K562 (cell line): ENCODE results near the gene ANXA2. TPM values are rescaled to one million over a fixed set of nuclear protein-coding genes. Genes with fewer than 3 reads are reported as not detected.
A peak's percentile ranks its signal among the peaks of the same experiment; 100 is the strongest.

ENCODE experiments used
- ATAC-seq: fragments of 200-7000 bp; cut with Tn5 transposase; 3 replicates; pipeline ENCODE4 v1.9.1; 2020; ENCODE audit warnings: moderate library complexity
- BruUV-seq: library from RNA; stranded (reverse); fragments of 400-500 nt; replicated peaks from 2 replicates; lab custom pipeline; 2021; lab: Mats Ljungman, UMichigan
- CTCF ChIA-PET: fragments of 300-600 bp; formaldehyde crosslinking; extraction: SDS; loops from one replicate; lab custom pipeline; 2021; ENCODE audit warnings: low intra/inter-chr PET ratio; lab: Yijun Ruan, JAX
- POLR2A ChIA-PET: fragments of 300-600, 350-650 bp; sonication (Branson Sonifier 250); formaldehyde crosslinking; extraction: SDS; loops from one replicate; lab custom pipeline; 2021; ENCODE audit warnings: antibody characterized with exemption, inconsistent platforms; lab: Yijun Ruan, JAX
- DNase-seq, 4 experiments: peaks; one replicate each; pipeline versions ENCODE4 v3.0.0 to v3.0.0-alpha.2; 2011 to 2018; ENCODE audit warnings: low spot score in 3 of 4, mixed read lengths in 3 of 4; ENCODE audit errors: extremely low read depth in 1 of 4
- FAIRE-seq: peaks from 2 replicates; lab custom pipeline; 2011; peaks lifted over from hg19 to GRCh38; lab: Jason Lieb, UNC
- H2AFZ ChIP-seq: 2 replicates; pipeline ENCODE4 v1.6.0; 2011; ENCODE audit warnings: low read depth, low read length, control low read depth, inconsistent platforms
- H3K27ac ChIP-seq: fragments of 200-600 bp; 3 replicates; pipeline ENCODE4 v1.8.0; 2011; ENCODE audit warnings: low read depth, mild to moderate bottlenecking, control low read depth, inconsistent platforms, low read length, moderate library complexity, mixed read lengths; ENCODE audit errors: extremely low read depth
- H3K27me3 ChIP-seq, 2 experiments: fragments of 300-600 bp in 1 of 2; 2 replicates in 1 of 2; 3 replicates in 1 of 2; pipeline versions ENCODE4 v1.6.0 to v1.8.0; 2011; ENCODE audit warnings: inconsistent platforms in 2 of 2, low read length in 2 of 2, mild to moderate bottlenecking in 1 of 2, mixed read lengths in 1 of 2, moderate library complexity in 1 of 2; ENCODE audit not compliant: control insufficient read depth in 2 of 2, insufficient read depth in 2 of 2
- H3K36me3 ChIP-seq: fragments of 300-600 bp; 3 replicates; pipeline ENCODE4 v1.8.0; 2011; ENCODE audit warnings: mild to moderate bottlenecking, low read length, inconsistent platforms; ENCODE audit not compliant: control insufficient read depth, insufficient read depth
- H3K4me1 ChIP-seq, 2 experiments: fragments of 200-600 bp in 1 of 2; replicated peaks in 1 of 2; 2 replicates in 1 of 2; 3 replicates in 1 of 2; pipeline versions ENCODE4 v1.5.1 to v1.8.0; 2011; ENCODE audit warnings: inconsistent platforms in 2 of 2, low read length in 2 of 2, mild to moderate bottlenecking in 1 of 2, mixed read lengths in 1 of 2, moderate library complexity in 1 of 2; ENCODE audit not compliant: control insufficient read depth in 2 of 2, insufficient read depth in 2 of 2
- H3K4me2 ChIP-seq: 2 replicates; pipeline ENCODE4 v1.6.1; 2011; ENCODE audit warnings: low read length, control low read depth, inconsistent platforms, mixed read lengths; ENCODE audit not compliant: insufficient read depth
- H3K4me3 ChIP-seq: fragments of 200-600 bp; sonication (generic), shearing (Covaris generic); 2 replicates; pipeline ENCODE4 v1.5.1; 2016; ENCODE audit warnings: control low read depth, inconsistent platforms
- H3K79me2 ChIP-seq: fragments of 200-600 bp; 3 replicates; pipeline ENCODE4 v1.8.0; 2011; ENCODE audit warnings: low read length, inconsistent platforms; ENCODE audit not compliant: control insufficient read depth, insufficient read depth
- H3K9ac ChIP-seq, 2 experiments: 2 replicates each; pipeline versions ENCODE4 v1.6.0 to v1.6.1; 2011; ENCODE audit warnings: low read depth in 2 of 2, low read length in 2 of 2, control low read depth in 1 of 2, inconsistent platforms in 1 of 2, mild to moderate bottlenecking in 1 of 2, mixed read lengths in 1 of 2; ENCODE audit not compliant: insufficient read depth in 1 of 2
- H3K9me1 ChIP-seq: one replicate; pipeline ENCODE4 v1.6.0; 2011; ENCODE audit warnings: inconsistent platforms, mild to moderate bottlenecking, low read length, moderate library complexity; ENCODE audit not compliant: control insufficient read depth, insufficient read depth
- H3K9me3 ChIP-seq: replicated peaks from 2 replicates; pipeline ENCODE4 v1.5.1; 2011; ENCODE audit warnings: low read depth, low read length, inconsistent platforms; ENCODE audit not compliant: control insufficient read depth, insufficient read depth
- H4K20me1 ChIP-seq: replicated peaks from 2 replicates; pipeline ENCODE4 v1.6.1; 2011; ENCODE audit warnings: low read length, inconsistent platforms, mixed read lengths; ENCODE audit not compliant: control insufficient read depth, insufficient read depth
- ATF6 ChIP-seq: sonication (generic); formaldehyde crosslinking; IDR thresholded peaks from 2 replicates; pipeline ENCODE4 v1.4.0; 2020; ENCODE audit warnings: mild to moderate bottlenecking, missing genetic modification reagents
- BRF1 ChIP-seq: IDR thresholded peaks from 3 replicates; pipeline ENCODE4 v1.6.1; 2011; ENCODE audit warnings: borderline replicate concordance, mild to moderate bottlenecking; ENCODE audit not compliant: insufficient read length; ENCODE audit errors: extremely low read depth
- CBFA2T2 ChIP-seq: fragments of 450-650 bp; conservative IDR thresholded peaks from 2 replicates; pipeline ENCODE4 v1.6.1; 2017; ENCODE audit warnings: mild to moderate bottlenecking
- HNRNPL ChIP-seq: fragments of 200-400 bp; formaldehyde crosslinking; IDR thresholded peaks from 2 replicates; pipeline ENCODE4 v1.6.1; 2017; ENCODE audit warnings: low read depth, mild to moderate bottlenecking, low read length
- IRF9 ChIP-seq: fragments of 450-650 bp; IDR thresholded peaks from 2 replicates; pipeline ENCODE4 v1.6.1; 2016; ENCODE audit warnings: missing biosample characterization, missing genetic modification characterization
- KDM2B ChIP-seq: fragments of 250-450 bp; sonication (Bioruptor Pico); IDR thresholded peaks from 2 replicates; pipeline ENCODE4 v1.8.0; 2021; ENCODE audit warnings: mild to moderate bottlenecking, moderate library complexity
- MAFF ChIP-seq: IDR thresholded peaks from 2 replicates; pipeline ENCODE4 v1.6.1; 2012; ENCODE audit warnings: low read length, improper control_type of control experiment
- MIER1 ChIP-seq: fragments of 450-650 bp; IDR thresholded peaks from 2 replicates; pipeline ENCODE4 v1.6.1; 2016; ENCODE audit warnings: antibody characterized with exemption, mild to moderate bottlenecking, low read depth
- MYBL2 ChIP-seq, 2 experiments: fragments of 450-650 bp in 1 of 2; sonication (generic) in 1 of 2; formaldehyde crosslinking in 1 of 2; IDR thresholded peaks; 2 replicates each; pipeline versions ENCODE4 v1.6.1 to v1.8.1; 2017 to 2022; ENCODE audit warnings: borderline replicate concordance in 1 of 2, inconsistent platforms in 1 of 2, low read depth in 1 of 2, mild to moderate bottlenecking in 1 of 2, missing genetic modification reagents in 1 of 2, moderate library complexity in 1 of 2
- MYC ChIP-seq, 2 experiments: fragments of 250-450 bp in 1 of 2; sonication (Bioruptor Pico) in 1 of 2; IDR thresholded peaks; 2 replicates each; pipeline versions ENCODE4 v1.5.1 to v1.6.1; 2012 to 2021; ENCODE audit warnings: low read depth in 2 of 2, borderline replicate concordance in 1 of 2, improper control_type of control experiment in 1 of 2, low read length in 1 of 2, mild to moderate bottlenecking in 1 of 2, moderate library complexity in 1 of 2
- POLR3A ChIP-seq: IDR thresholded peaks from 2 replicates; pipeline ENCODE4 v1.6.1; 2011; ENCODE audit warnings: borderline replicate concordance, mild to moderate bottlenecking, moderate library complexity; ENCODE audit not compliant: insufficient read length, insufficient read depth; ENCODE audit errors: extremely low read depth
- SAFB2 ChIP-seq: fragments of 200-400 bp; formaldehyde crosslinking; IDR thresholded peaks from 2 replicates; pipeline ENCODE4 v1.6.1; 2018; ENCODE audit warnings: borderline replicate concordance, low read length, low read depth, moderate library complexity; ENCODE audit not compliant: severe bottlenecking
- THRAP3 ChIP-seq: fragments of 450-650 bp; IDR thresholded peaks from 2 replicates; pipeline ENCODE4 v1.6.1; 2016; ENCODE audit warnings: mild to moderate bottlenecking, inconsistent platforms, borderline replicate concordance
- ZBTB26 ChIP-seq: fragments of 450-650 bp; formaldehyde crosslinking; IDR thresholded peaks from 2 replicates; pipeline ENCODE4 v1.4.0; 2022; ENCODE audit warnings: missing genetic modification characterization
- ZNF384 ChIP-seq: IDR thresholded peaks from 2 replicates; pipeline ENCODE4 v1.6.1; 2012; ENCODE audit warnings: low read depth, low read length, improper control_type of control experiment
- ZNF668 ChIP-seq: fragments of 250-450 bp; sonication (Bioruptor Pico); IDR thresholded peaks from 2 replicates; pipeline ENCODE4 v1.8.0; 2022; ENCODE audit warnings: mild to moderate bottlenecking, inconsistent platforms
- ZNF75A ChIP-seq: fragments of 450-650 bp; formaldehyde crosslinking; IDR thresholded peaks from 2 replicates; pipeline ENCODE4 v1.4.0; 2020; ENCODE audit warnings: mild to moderate bottlenecking
- WGBS: fragments of 100-300 bp; shearing (Covaris generic); methylation state at CpG from one replicate; pipeline ENCODE4 v1.1.6; 2016; ENCODE audit warnings: low coverage, mixed read lengths; ENCODE audit not compliant: insufficient coverage; ENCODE audit errors: missing lambda C conversion rate; 5-methylcytosine and 5-hydroxymethylcytosine counted together
- in situ Hi-C: fragments of 300-500 bp; cut with MboI; formaldehyde crosslinking; loops from 4 replicates; pipeline ENCODE4 v1.15.0; 2018; ENCODE audit warnings: inconsistent platforms, mixed read lengths
- intact Hi-C: fragments of 100-400 bp; cut with micrococcal nuclease; formaldehyde crosslinking; loops from 2 replicates; pipeline ENCODE4 v1.14.2; 2022
- polyA plus RNA-seq, 8 experiments: library from polyadenylated mRNA; depleted of rRNA in 4 of 8; stranded (reverse) in 5 of 8; unstranded in 3 of 8; fragments of >200 nt; fragmentation: Nextera tagmentation in 2 of 8; fragmentation: Illumina TruSeq in 1 of 8; extraction: Ambion mirVana in 2 of 8; extraction: Trizol in 1 of 8; gene quantifications; 2 replicates each; pipeline versions ENCODE4 v1.2.1 to v1.2.3, GENCODE V29; 2011 to 2014; ENCODE audit warnings: inconsistent platforms in 1 of 8, missing spikeins in 1 of 8
- total RNA-seq, 7 experiments: library from RNA; depleted of rRNA in 6 of 7; stranded (reverse); fragments of >200 nt in 6 of 7; fragmentation: Illumina TruSeq in 2 of 7; extraction: Trizol in 2 of 7; gene quantifications; 2 replicates each; pipeline versions ENCODE4 v1.2.1 to v1.2.3, GENCODE V29; 2011 to 2021; ENCODE audit warnings: low replicate concordance in 1 of 7

The ANXA2 gene
- total and polyA plus RNA-seq, 9 of the 15 experiments (the other 6 are each of a cell fraction or from before 2014, with no cell fraction given) = 301 to 1,102 (median 452) TPM

- no peak for TF ChIP-seq BRF1
Observed at GRCh38 chr15:60425461-60425860, 27.7 kb upstream of the ANXA2 start (continued).

GRCh38 chr15:60424006-60424405, 26.2 kb upstream of the ANXA2 start:
- H3K4me2 ChIP-seq = no peak overlapping the region
- intact Hi-C loops = no loop called here
- no peaks in the 10 kb centered on the region for H3K27me3 ChIP-seq
- BruUV-seq = no TSS peak
- peaks cover 47% of the 10 kb centered on the region; the same call in 2 of the 3 replicates for H3K36me3 ChIP-seq
- no CpG with 5 or more reads among the region's 1 CpG for WGBS
- in situ Hi-C loops = no loop called here
- ChIA-PET CTCF (no interaction called here), POLR2A (interaction anchor here (0.6 to 1.3 kb wide), 2 partner anchors 18 to 29 kb away, joined by 3 to 5 read pairs; no protein-coding TSS in a partner anchor)
- H3K79me2 ChIP-seq = no peaks in the 10 kb centered on the region
- no peak overlapping the region for H3K27ac ChIP-seq
- H3K9me1 ChIP-seq = no peaks in the 10 kb centered on the region
- no peak overlapping the region for H2AFZ ChIP-seq
- DNase-seq = no peak
- no peak for ATAC-seq
- H3K9me3 ChIP-seq = no peaks in the 10 kb centered on the region
- H3K4me3 ChIP-seq = no peak overlapping the region
- H3K9ac ChIP-seq = no peak overlapping the region
- no peak for FAIRE-seq
- H3K4me1 ChIP-seq = peaks cover 7 to 19% of the 10 kb centered on the region in 2 experiments; a peak in 4 of 5 replicates
- H4K20me1 ChIP-seq = no peaks in the 10 kb centered on the region
- no peak for TF ChIP-seq POLR3A
- no peak for TF ChIP-seq CBFA2T2
- TF ChIP-seq ZBTB26 (CRISPR knock-in tag) = 0 out of 2 replicates have a peak, but pooled peaks have one; percentile 63
- no peak for TF ChIP-seq ATF6 (CRISPR knock-in tag)
- no peak for TF ChIP-seq KDM2B (CRISPR knock-in tag)
- no peak for TF ChIP-seq MAFF
- TF ChIP-seq ZNF384 = no peak
- TF ChIP-seq THRAP3 = no peak
- no peak for TF ChIP-seq HNRNPL
- no peak for TF ChIP-seq ZNF75A
- no peak for TF ChIP-seq MYBL2 (IDR thresholded peaks at IDR 0.05; ENCODE audit: low read depth)
- no peak for TF ChIP-seq MYBL2 (CRISPR knock-in tag; IDR thresholded peaks at IDR 0.05; ENCODE audit: borderline replicate concordance)
- no peak for TF ChIP-seq MYC (IDR thresholded peaks at IDR 0.05; ENCODE audit: low read depth, low read length)
- TF ChIP-seq MYC (CRISPR knock-in tag; IDR thresholded peaks at IDR 0.05; ENCODE audit: borderline replicate concordance, low read depth) = no peak
- TF ChIP-seq SAFB2 = no peak
- no peak for TF ChIP-seq IRF9
- no peak for TF ChIP-seq MIER1
- no peak for TF ChIP-seq ZNF668 (CRISPR knock-in tag)
